Measurements from ENCODE around the gene MLH1. TPM values are rescaled to one million over a fixed set of nuclear protein-coding genes. Genes with fewer than 3 reads are reported as not detected.
A peak's percentile ranks its signal among the peaks of the same experiment; 100 is the strongest.

Gene MLH1
- polyA plus RNA-seq, 2 of the 4 experiments (the other 2 are of a cell fraction): 61.8 to 73.1 TPM

DNA sequence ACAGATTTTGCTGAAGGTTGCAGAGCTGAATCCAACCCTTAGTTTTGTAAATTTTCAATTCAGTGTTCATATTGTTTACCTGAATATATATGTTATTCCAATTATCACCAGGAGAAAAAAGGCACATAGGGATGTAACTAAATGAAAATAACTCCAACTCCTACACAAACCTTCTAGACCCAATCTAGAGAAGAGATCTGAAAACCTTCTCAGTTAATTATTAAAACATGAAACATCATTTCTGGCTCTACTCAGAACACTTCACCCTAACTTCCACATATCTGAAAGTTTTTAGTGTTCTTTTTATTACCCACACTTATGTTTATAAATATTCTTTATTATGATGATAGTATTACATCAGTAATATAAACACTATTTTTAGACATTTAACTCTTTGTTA lies 104.5 kb downstream of the MLH1 start:
- H3K4me1 ChIP-seq: peaks cover 57% of the 10 kb centered on the region
- TF ChIP-seq NFE2L2 (conservative IDR thresholded peaks at IDR 0.05; ENCODE audit: low read length): no peak
- no peak for TF ChIP-seq ZNF302 (CRISPR knock-in tag; IDR thresholded peaks at IDR 0.05)
- TF ChIP-seq PHF8 (IDR thresholded peaks at IDR 0.05; ENCODE audit: borderline replicate concordance, low read depth): no peak
- TF ChIP-seq KDM5A (IDR thresholded peaks at IDR 0.05): no peak
- TF ChIP-seq MYC (IDR thresholded peaks at IDR 0.05; ENCODE audit: borderline replicate concordance, low read length): no peak
- no peak for TF ChIP-seq ESRRA (IDR thresholded peaks at IDR 0.05; ENCODE audit: borderline replicate concordance, low read length)
- FAIRE-seq (no peak), ATAC-seq (peak in 1 of 2 experiments; percentile 27; a peak in 2 of 6 replicates), DNase-seq (ENCODE audit: low read depth in 1 of 2, low spot score in 1 of 2) (no peak)
- ChIA-PET POLR2A (no interaction called here), CTCF (interaction anchor here (1.3 kb wide), 1 partner anchor 60 kb away, joined by 4 read pairs; no protein-coding TSS in a partner anchor)
- H3K27ac ChIP-seq: peak overlapping the region; percentile 48 to 71
- peak overlapping the region; percentile 71 for H3K4me2 ChIP-seq
- no peaks in the 10 kb centered on the region for H3K9me3 ChIP-seq
- no peak overlapping the region for H3K4me3 ChIP-seq

DNA sequence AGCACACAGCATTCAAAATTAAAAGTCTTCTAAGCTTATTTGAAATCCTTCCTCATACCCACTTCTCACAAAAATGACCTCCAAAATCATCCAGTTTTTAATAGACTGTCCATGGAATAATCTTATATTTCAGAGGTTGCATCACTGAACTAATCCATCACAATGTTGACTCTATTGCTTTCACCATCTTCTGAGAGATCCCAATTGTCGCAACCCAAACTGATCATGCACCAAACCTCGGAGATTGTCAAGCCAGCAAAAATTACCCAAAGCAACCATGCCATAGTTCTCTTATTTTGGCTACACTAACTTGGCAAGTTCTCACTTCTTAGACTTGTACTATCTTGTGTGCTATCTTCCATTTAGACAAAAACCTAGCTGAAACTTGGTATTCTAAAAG lies 105.6 kb downstream of the MLH1 start:
- FAIRE-seq: no peak
- TF ChIP-seq MAFK (IDR thresholded peaks at IDR 0.05; ENCODE audit: partially characterized antibody): peak; percentile 13
- no peak for TF ChIP-seq ELK1 (IDR thresholded peaks at IDR 0.05; ENCODE audit: low read depth, low read length)
- no peak for TF ChIP-seq HOXB13 (CRISPR knock-in tag; IDR thresholded peaks at IDR 0.05; ENCODE audit: low read depth)
- ChIA-PET CTCF (no interaction called here), POLR2A (no interaction called here)
- WGBS (ENCODE audit: missing lambda C conversion rate): 96% methylated on average over 2 of the region's 2 CpGs
- Histone ChIP-seq H3K4me3 (no peak overlapping the region), H3K9me3 (no peaks in the 10 kb centered on the region), H3K27ac (peak overlapping the region in 1 of 2 experiments; percentile 19; a peak in 1 of 6 replicates), H3K4me1 (peaks cover 66% of the 10 kb centered on the region), H3K4me2 (peak overlapping the region; percentile 33; the same call in 1 of the 3 replicates)
- ATAC-seq: no peak
- no peak for DNase-seq (ENCODE audit: low read depth in 1 of 2, low spot score in 1 of 2)

DNA sequence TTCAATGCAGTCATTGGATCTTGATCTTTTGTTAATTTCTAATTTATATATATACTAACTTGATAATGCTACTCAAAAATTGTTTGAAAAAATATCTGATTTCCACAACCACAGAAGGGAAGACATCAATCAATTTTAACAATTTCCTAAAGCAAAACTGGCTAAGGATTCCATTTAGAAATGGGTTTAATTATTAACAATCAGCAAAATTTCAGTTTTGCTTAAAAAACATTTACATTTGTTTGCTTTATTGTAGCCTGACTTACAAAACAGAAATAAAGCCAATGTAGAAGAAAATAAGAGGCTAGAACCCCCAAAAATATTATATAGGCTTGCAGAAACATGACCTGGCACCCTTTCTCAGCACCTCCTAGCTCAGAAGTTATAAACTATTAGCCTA lies 106.2 kb downstream of the MLH1 start:
- Histone ChIP-seq H3K9me3 (no peaks in the 10 kb centered on the region), H3K4me3 (no peak overlapping the region), H3K4me2 (peak overlapping the region; percentile 33), H3K4me1 (peaks cover 72% of the 10 kb centered on the region), H3K27ac (0 out of 6 replicates have a peak overlapping the region, but pooled peaks of 1 of the 2 experiments have one; percentile 42)
- DNase-seq (ENCODE audit: low read depth in 1 of 2, low spot score in 1 of 2) (no peak), ATAC-seq (no peak), FAIRE-seq (no peak)
- TF ChIP-seq CHD2 (IDR thresholded peaks at IDR 0.05; ENCODE audit: low read length, partially characterized antibody): no peak
- peak; percentile 49 for TF ChIP-seq MAFK (IDR thresholded peaks at IDR 0.05; ENCODE audit: partially characterized antibody)
- POLR2A ChIA-PET: no interaction called here
- CTCF ChIA-PET: no interaction called here

GRCh38 chr3:37100411-37100810 lies 107.1 kb downstream of the MLH1 start:
- no peak overlapping the region for H3K27ac ChIP-seq
- no peak for FAIRE-seq
- ChIA-PET CTCF (interaction anchor here (0.6 kb wide), 1 partner anchor 15 kb away, joined by 3 read pairs; no protein-coding TSS in a partner anchor), POLR2A (no interaction called here)
- TF ChIP-seq, protein P1, sequence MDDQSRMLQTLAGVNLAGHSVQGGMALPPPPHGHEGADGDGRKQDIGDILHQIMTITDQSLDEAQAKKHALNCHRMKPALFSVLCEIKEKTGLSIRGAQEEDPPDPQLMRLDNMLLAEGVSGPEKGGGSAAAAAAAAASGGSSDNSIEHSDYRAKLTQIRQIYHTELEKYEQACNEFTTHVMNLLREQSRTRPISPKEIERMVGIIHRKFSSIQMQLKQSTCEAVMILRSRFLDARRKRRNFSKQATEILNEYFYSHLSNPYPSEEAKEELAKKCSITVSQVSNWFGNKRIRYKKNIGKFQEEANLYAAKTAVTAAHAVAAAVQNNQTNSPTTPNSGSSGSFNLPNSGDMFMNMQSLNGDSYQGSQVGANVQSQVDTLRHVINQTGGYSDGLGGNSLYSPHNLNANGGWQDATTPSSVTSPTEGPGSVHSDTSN (IDR thresholded peaks at IDR 0.05): no peak
- TF ChIP-seq RAD21 (conservative IDR thresholded peaks at IDR 0.05 in 1 of 2, IDR thresholded peaks at IDR 0.05 in 1 of 2) (no peak), ESRRA (IDR thresholded peaks at IDR 0.05; ENCODE audit: borderline replicate concordance, low read length) (no peak), MAFK (IDR thresholded peaks at IDR 0.05; ENCODE audit: partially characterized antibody) (peak; percentile 43)
- no peak overlapping the region for H3K4me2 ChIP-seq
- no peak for ATAC-seq
- WGBS (ENCODE audit: missing lambda C conversion rate): 63% methylated on average over 1 of the region's 1 CpG
- H3K4me3 ChIP-seq: no peak overlapping the region
- no peak for DNase-seq (ENCODE audit: low read depth in 1 of 2, low spot score in 1 of 2)
- H3K4me1 ChIP-seq: peaks cover 81% of the 10 kb centered on the region
- no peaks in the 10 kb centered on the region for H3K9me3 ChIP-seq

Small RNA genes within 50 kb of the gene (small RNA-seq; reads per million reads assigned to genes)
- 0 reads per million in 6 experiments for gene RF00019
- gene RNU6ATAC4P: 0 to 0.86 (median 0.10) reads per million in 6 experiments

Other genes with a start within 250 kb of the MLH1 start
- gene DCLK3, start 229.0 kb upstream of the MLH1 start, polyA plus RNA-seq (2011; rRNA removed): not detected in 2 replicates
- gene DCLK3, start 229.0 kb upstream of the MLH1 start, polyA plus RNA-seq (2017; fragmentation: RNase III; extraction: RNeasy Plus Mini Kit Qiagen cat#74134 plus additional on column Dnase treatment): not detected in 3 replicates
- gene TRANK1, start 48.5 kb upstream of the MLH1 start, polyA plus RNA-seq (2011; rRNA removed): 3.2 and 3.8 TPM in 2 replicates
- gene TRANK1, start 48.5 kb upstream of the MLH1 start, polyA plus RNA-seq (2017; fragmentation: RNase III; extraction: RNeasy Plus Mini Kit Qiagen cat#74134 plus additional on column Dnase treatment): 0.58 to 1.6 TPM (median 1.3 TPM) in 3 replicates
- 9.9 and 15.7 TPM in 2 replicates for gene EPM2AIP1, start 387 bp upstream of the MLH1 start, polyA plus RNA-seq (2011; rRNA removed)
- 10.3 to 11.1 TPM (median 10.3 TPM) in 3 replicates for gene EPM2AIP1, start 387 bp upstream of the MLH1 start, polyA plus RNA-seq (2017; fragmentation: RNase III; extraction: RNeasy Plus Mini Kit Qiagen cat#74134 plus additional on column Dnase treatment)
- gene LRRFIP2, start 181.1 kb downstream of the MLH1 start, polyA plus RNA-seq (2011; rRNA removed): 39.2 and 66.4 TPM in 2 replicates
- gene LRRFIP2, start 181.1 kb downstream of the MLH1 start, polyA plus RNA-seq (2017; fragmentation: RNase III; extraction: RNeasy Plus Mini Kit Qiagen cat#74134 plus additional on column Dnase treatment): 46.1 to 48.0 TPM (median 47.6 TPM) in 3 replicates
- gene GOLGA4, start 249.8 kb downstream of the MLH1 start, polyA plus RNA-seq (2011; rRNA removed): 40.4 and 55.0 TPM in 2 replicates
- gene GOLGA4, start 249.8 kb downstream of the MLH1 start, polyA plus RNA-seq (2017; fragmentation: RNase III; extraction: RNeasy Plus Mini Kit Qiagen cat#74134 plus additional on column Dnase treatment): 23.3 to 26.9 TPM (median 24.2 TPM) in 3 replicates

All from A549 (cell line).